Mesendoderm (in vitro differentiated cells): ENCODE measurements around the gene KCNE2.
"Not testable (repeated sequence)": the region's sequence is repeated elsewhere in the genome, so short reads cannot be mapped to it uniquely, and the experiment has no call there.

Source experiments
- DNase-seq: peaks from one replicate; pipeline ENCODE4 v3.0.0; 2013
- H2AK5ac ChIP-seq: 2 replicates; pipeline ENCODE4 v1.6.1; 2013; ENCODE audit warnings: low read length, inconsistent platforms
- H2BK120ac ChIP-seq: 2 replicates; pipeline ENCODE4 v1.6.1; 2013; ENCODE audit warnings: low read depth, mild to moderate bottlenecking, low read length, moderate library complexity, mixed read lengths
- H2BK15ac ChIP-seq: replicated peaks from 2 replicates; pipeline ENCODE4 v1.6.1; 2013; ENCODE audit warnings: low read depth, mild to moderate bottlenecking, moderate library complexity
- H2BK5ac ChIP-seq: 2 replicates; pipeline ENCODE4 v1.6.1; 2013; ENCODE audit warnings: low read length, inconsistent platforms
- H3K18ac ChIP-seq: 2 replicates; pipeline ENCODE4 v1.6.1; 2013; ENCODE audit warnings: mild to moderate bottlenecking, low read length, mixed read lengths
- H3K23ac ChIP-seq: one replicate; pipeline ENCODE4 v1.6.1; 2013; ENCODE audit warnings: low read length
- H3K27ac ChIP-seq: 2 replicates; pipeline ENCODE4 v1.5.1; 2013; ENCODE audit warnings: low read depth, mild to moderate bottlenecking, inconsistent platforms, low read length, moderate library complexity
- H3K27me3 ChIP-seq: 2 replicates; pipeline ENCODE4 v1.6.1; 2013; ENCODE audit warnings: low read length, control low read depth, mild to moderate bottlenecking, inconsistent platforms; ENCODE audit not compliant: insufficient read depth, poor library complexity
- H3K36me3 ChIP-seq: 2 replicates; pipeline ENCODE4 v1.6.1; 2013; ENCODE audit warnings: low read length, inconsistent platforms; ENCODE audit not compliant: control insufficient read depth, insufficient read depth
- H3K4ac ChIP-seq: one replicate; pipeline ENCODE4 v1.6.1; 2013; ENCODE audit warnings: low read depth, mild to moderate bottlenecking, low read length, moderate library complexity
- H3K4me1 ChIP-seq: 2 replicates; pipeline ENCODE4 v1.6.1; 2013; ENCODE audit warnings: low read depth, low read length, inconsistent platforms; ENCODE audit not compliant: control insufficient read depth
- H3K4me2 ChIP-seq: 2 replicates; pipeline ENCODE4 v1.6.1; 2013; ENCODE audit warnings: low read length
- H3K4me3 ChIP-seq: 2 replicates; pipeline ENCODE4 v1.5.1; 2013; ENCODE audit warnings: mild to moderate bottlenecking, low read length
- H3K56ac ChIP-seq: one replicate; pipeline ENCODE4 v1.6.1; 2013; ENCODE audit warnings: low read length
- H3K79me1 ChIP-seq: 2 replicates; pipeline ENCODE4 v1.6.1; 2013; ENCODE audit warnings: low read length, inconsistent platforms
- H3K79me2 ChIP-seq: 2 replicates; pipeline ENCODE4 v1.6.1; 2013; ENCODE audit warnings: mild to moderate bottlenecking, low read length; ENCODE audit not compliant: control insufficient read depth, insufficient read depth
- H3K9ac ChIP-seq: 2 replicates; pipeline ENCODE4 v1.6.1; 2013; ENCODE audit warnings: low read length, inconsistent platforms
- H4K5ac ChIP-seq: one replicate; pipeline ENCODE4 v1.6.1; 2013; ENCODE audit warnings: low read length
- H4K8ac ChIP-seq: one replicate; pipeline ENCODE4 v1.6.1; 2013; ENCODE audit warnings: low read depth, mild to moderate bottlenecking, control low read depth, low read length, moderate library complexity
- WGBS: extraction: QIAGEN DNeasy Blood & Tissue Kit; methylation state at CpG from one replicate; pipeline ENCODE4 v1.1.7; 2013; ENCODE audit warnings: low lambda C conversion rate, missing lambda C conversion rate; ENCODE audit not compliant: insufficient coverage; ENCODE audit errors: extremely low coverage; 5-methylcytosine and 5-hydroxymethylcytosine counted together

Gene KCNE2

GRCh38 chr21:34404742-34405141, 40.9 kb downstream of the KCNE2 start:
- not testable (repeated sequence) for H3K23ac ChIP-seq, DNase-seq, H4K5ac ChIP-seq, H3K18ac ChIP-seq, H2BK15ac ChIP-seq, H3K4me3 ChIP-seq, H3K4me2 ChIP-seq, H3K4me1 ChIP-seq, H2BK120ac ChIP-seq, H3K27me3 ChIP-seq, H3K9ac ChIP-seq, H4K8ac ChIP-seq, H2AK5ac ChIP-seq, H3K79me1 ChIP-seq, H3K79me2 ChIP-seq, H3K56ac ChIP-seq, H3K4ac ChIP-seq, H3K27ac ChIP-seq, H2BK5ac ChIP-seq, H3K36me3 ChIP-seq
- no CpG with 5 or more reads among the region's 5 CpGs for WGBS

DNA sequence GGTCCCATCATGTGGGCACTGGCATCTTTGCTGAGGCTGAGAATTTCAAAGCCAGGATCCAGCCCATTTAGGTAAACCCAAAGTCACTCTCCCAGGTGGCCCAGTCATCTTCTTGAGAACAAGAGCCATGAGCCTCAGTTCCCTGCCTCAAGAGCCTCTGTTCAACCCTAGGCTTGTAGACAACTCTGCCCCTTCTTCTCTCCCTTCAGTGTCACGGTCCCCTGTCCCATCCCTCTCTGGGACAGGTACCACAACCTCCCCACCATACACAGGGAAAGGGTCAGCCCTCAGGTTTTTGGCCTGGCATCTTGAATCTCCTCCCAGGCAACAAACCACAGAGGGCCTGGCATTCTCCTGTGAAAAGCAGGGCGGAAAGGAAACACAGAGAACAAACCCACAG, 41.9 kb downstream of the KCNE2 start:
- H3K27me3 ChIP-seq, H3K18ac ChIP-seq, H2AK5ac ChIP-seq, H3K27ac ChIP-seq, H3K4me3 ChIP-seq, H3K56ac ChIP-seq, H3K23ac ChIP-seq, H3K9ac ChIP-seq, H4K5ac ChIP-seq, H2BK15ac ChIP-seq, H4K8ac ChIP-seq, H3K4ac ChIP-seq, H3K79me2 ChIP-seq, H3K4me2 ChIP-seq, H3K79me1 ChIP-seq, H3K36me3 ChIP-seq, H2BK5ac ChIP-seq, H3K4me1 ChIP-seq, H2BK120ac ChIP-seq, DNase-seq: not testable (repeated sequence)
- no CpG with 5 or more reads among the region's 2 CpGs for WGBS

DNA sequence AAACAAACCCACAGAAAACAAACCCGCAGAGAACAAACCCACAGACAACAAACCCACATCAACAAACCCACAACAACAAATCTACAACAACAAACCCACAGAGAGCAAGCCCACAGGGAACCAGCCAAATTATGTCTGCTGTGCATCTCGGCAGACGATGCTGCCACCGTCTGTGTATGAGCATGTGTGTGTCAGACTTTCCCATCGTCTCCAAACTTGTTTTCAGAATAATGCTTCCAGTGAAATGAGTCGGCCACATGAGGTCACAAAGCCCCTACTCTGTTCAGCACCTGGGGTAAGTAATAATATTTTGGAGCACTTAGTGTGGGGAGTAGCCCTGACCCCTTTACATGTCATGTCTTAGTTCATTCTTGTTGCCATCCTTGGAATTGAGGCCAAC, 42.3 kb downstream of the KCNE2 start:
- H3K4me3 ChIP-seq, H3K56ac ChIP-seq, H2BK5ac ChIP-seq, H3K27me3 ChIP-seq, H3K4me2 ChIP-seq, H3K9ac ChIP-seq, H3K79me2 ChIP-seq, H2BK120ac ChIP-seq, H4K5ac ChIP-seq, H3K18ac ChIP-seq, H3K36me3 ChIP-seq, H3K79me1 ChIP-seq, H3K4ac ChIP-seq, H3K23ac ChIP-seq, H2BK15ac ChIP-seq, H4K8ac ChIP-seq, H2AK5ac ChIP-seq, DNase-seq, H3K27ac ChIP-seq, H3K4me1 ChIP-seq: not testable (repeated sequence)
- WGBS: no CpG with 5 or more reads among the region's 6 CpGs

DNA sequence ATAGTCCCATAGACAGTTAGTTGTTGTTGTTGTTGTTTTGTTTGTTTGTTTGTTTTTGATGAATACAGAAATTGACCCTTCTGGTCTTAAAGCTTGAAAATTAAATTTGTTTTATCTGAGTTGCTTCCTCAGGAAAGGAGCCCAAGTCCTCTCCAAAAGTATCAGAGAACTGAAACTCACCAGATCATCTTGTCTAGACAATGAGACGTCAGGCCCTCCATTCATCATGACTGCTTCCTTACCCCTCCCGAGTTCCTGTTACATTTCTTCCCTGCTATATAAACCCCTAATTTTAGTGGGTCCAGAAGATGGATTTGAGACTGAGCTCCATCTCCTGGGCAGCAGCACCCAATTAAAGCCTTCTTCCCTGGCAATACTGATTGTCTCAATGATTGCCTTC, 42.9 kb downstream of the KCNE2 start:
- H3K4ac ChIP-seq, H3K23ac ChIP-seq, H2BK120ac ChIP-seq, H3K56ac ChIP-seq, H3K79me1 ChIP-seq, H3K36me3 ChIP-seq, H3K27me3 ChIP-seq, H3K4me2 ChIP-seq, H3K79me2 ChIP-seq, DNase-seq, H3K4me3 ChIP-seq, H2AK5ac ChIP-seq, H4K8ac ChIP-seq, H2BK5ac ChIP-seq, H4K5ac ChIP-seq, H3K18ac ChIP-seq, H3K4me1 ChIP-seq, H3K27ac ChIP-seq, H3K9ac ChIP-seq, H2BK15ac ChIP-seq: not testable (repeated sequence)
- WGBS: no CpG with 5 or more reads among the region's 2 CpGs

DNA sequence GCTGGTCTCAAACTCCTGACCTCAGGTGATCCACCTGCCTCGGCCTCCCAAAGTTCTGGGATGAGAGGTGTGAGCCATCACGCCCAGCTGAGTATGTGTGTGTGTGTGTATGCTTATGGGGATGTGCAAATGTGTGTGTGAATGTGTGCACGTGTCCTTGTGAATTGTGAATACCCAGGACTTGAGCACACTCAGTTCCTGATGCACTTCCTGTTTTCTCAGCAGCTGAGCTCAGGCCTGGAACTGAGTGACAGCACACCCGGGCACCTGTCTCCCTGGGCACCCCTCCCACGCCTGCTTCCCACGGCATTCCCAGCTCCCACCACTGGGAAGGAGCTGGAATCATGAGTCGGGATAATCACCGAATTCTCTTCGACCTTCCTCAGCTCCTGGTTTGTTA, 43.5 kb downstream of the KCNE2 start:
- H3K79me2 ChIP-seq, H3K23ac ChIP-seq, H3K79me1 ChIP-seq, H3K4me3 ChIP-seq, H3K36me3 ChIP-seq, H3K4me1 ChIP-seq, H2AK5ac ChIP-seq, H3K56ac ChIP-seq, H2BK15ac ChIP-seq, H4K5ac ChIP-seq, H2BK120ac ChIP-seq, H2BK5ac ChIP-seq, H3K4me2 ChIP-seq, H3K4ac ChIP-seq, H3K18ac ChIP-seq, H4K8ac ChIP-seq, DNase-seq, H3K27me3 ChIP-seq, H3K9ac ChIP-seq, H3K27ac ChIP-seq: not testable (repeated sequence)
- no CpG with 5 or more reads among the region's 9 CpGs for WGBS

DNA sequence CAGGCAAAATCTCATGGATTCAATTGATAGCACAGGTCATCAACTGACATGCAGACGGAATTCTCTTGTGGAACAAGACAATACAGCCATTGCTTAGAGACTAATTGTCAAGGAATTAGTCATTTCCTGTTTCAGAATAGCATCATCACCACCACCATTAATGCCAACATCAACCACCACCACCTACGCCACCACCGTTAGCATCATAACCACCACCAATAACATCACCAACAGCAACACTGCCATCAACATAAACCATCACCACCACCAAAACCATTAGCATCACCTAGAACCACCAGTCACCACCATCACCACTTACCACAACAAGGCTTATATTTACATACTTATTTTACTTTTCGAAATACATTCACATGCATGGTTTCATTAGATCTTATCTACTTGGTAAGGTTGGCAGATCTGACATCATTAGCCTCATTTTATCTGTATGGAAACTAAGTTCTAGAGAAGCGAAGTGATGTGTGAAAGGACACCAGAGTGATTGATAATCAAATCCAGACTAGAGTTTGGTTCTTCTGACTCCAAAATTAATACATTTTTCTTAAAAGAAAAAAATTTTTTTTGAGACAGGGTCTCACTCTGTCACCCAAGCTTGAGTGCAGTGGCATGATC, 53.8 kb downstream of the KCNE2 start:
- not testable (repeated sequence) for H3K4me2 ChIP-seq, H3K27ac ChIP-seq, H3K79me1 ChIP-seq, H3K9ac ChIP-seq, H3K56ac ChIP-seq, H2AK5ac ChIP-seq, H3K4me1 ChIP-seq, H3K4me3 ChIP-seq, DNase-seq, H3K18ac ChIP-seq, H2BK5ac ChIP-seq, H2BK120ac ChIP-seq, H4K8ac ChIP-seq, H3K23ac ChIP-seq, H4K5ac ChIP-seq, H3K27me3 ChIP-seq, H2BK15ac ChIP-seq, H3K36me3 ChIP-seq, H3K79me2 ChIP-seq, H3K4ac ChIP-seq
- WGBS: no CpG with 5 or more reads among the region's 5 CpGs
